GM18511 (cell line): ENCODE measurements around the gene U2AF1L4.

ENCODE experiments used
- ATAC-seq: cut with Tn5 transposase; IDR thresholded peaks from one replicate; pipeline ENCODE4 v1.9.1; 2021; ENCODE audit warnings: mild to moderate bottlenecking, moderate library complexity; ENCODE audit not compliant: unreplicated experiment

Gene U2AF1L4

GRCh38 chr19:35714601-35715354 is 30.4 kb downstream of the U2AF1L4 start:
- no peak for ATAC-seq

- ATAC-seq: no peak
Measured at GRCh38 chr19:35713904-35714495, 31.2 kb downstream of the U2AF1L4 start.

- ATAC-seq: no peak
Measured at GRCh38 chr19:35713506-35713850, 31.7 kb downstream of the U2AF1L4 start.

DNA sequence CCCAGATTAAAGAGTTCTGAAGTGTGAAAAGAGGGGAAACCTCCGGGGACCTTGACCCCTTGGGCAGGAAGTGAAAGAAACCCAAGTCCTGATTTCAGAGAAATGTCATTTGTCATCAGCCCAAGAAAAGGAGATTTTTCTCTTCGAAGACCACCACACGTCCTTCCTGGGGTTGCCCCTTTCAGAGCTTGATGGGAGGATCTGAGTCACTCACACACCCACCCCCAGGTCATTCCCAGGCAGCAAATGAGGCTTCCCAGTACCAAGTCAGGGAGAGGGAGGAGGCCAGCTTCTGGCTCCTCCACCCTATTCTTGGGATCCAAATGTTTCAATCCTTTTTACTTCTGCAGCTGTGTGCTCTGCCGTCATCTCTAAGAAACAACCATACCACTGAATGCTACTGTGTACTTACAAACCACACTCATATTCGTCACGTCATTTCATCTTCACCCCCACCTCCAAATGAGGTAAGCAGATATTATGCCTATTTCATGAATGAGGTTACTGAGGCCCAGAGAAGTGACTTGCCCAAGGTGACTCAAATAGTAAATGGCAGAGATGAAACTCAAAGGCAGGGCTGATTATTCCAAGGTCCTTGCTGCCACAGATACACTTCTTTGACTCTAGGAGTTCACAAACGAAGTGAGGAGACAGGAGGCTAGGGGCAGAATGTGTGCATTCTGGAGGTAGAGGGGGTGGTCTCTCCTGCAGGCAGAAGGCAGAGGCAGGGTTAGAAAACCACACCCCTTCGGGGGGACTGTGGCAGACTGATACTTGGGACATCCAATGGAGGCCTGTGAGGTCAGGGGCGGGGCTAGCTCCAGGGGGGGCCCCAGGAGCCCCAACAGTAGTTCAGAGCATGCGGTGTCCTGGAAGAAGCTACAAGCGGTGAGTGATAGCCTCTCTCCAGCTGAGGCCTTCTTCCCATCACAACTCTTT is 32.4 kb downstream of the U2AF1L4 start:
- no peak for ATAC-seq

GRCh38 chr19:35710784-35711723 is 34.2 kb downstream of the U2AF1L4 start:
- peak; percentile 47 for ATAC-seq

GRCh38 chr19:35708391-35708790 is 36.8 kb downstream of the U2AF1L4 start:
- ATAC-seq: no peak

DNA sequence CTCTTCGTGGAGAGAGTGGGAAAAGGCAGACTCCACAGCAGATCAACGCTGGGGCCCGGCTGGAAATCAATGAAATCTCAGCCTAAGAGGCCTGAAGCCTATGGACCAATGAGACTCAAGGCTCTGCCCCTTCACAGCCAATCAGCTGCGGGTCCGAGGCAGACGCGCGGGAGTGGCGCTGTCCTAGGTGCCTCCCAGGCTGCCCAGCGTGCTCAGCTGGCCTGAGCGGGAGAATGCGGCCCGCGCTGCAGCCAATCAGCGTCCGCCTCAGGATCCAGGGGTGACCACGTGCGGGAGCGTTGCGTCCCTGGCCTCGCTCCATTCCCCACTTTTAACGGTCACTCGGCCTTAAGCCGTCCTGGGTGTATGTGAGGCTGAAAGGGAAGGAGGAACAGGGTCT is 41.0 kb downstream of the U2AF1L4 start, which contains the start of gene ZBTB32:
Gene ZBTB32 (plus strand): TSS at position 341 of the 400 bp plus-strand sequence. CDS start 10,069 bp downstream, outside the sequence.
- ATAC-seq: no peak

DNA sequence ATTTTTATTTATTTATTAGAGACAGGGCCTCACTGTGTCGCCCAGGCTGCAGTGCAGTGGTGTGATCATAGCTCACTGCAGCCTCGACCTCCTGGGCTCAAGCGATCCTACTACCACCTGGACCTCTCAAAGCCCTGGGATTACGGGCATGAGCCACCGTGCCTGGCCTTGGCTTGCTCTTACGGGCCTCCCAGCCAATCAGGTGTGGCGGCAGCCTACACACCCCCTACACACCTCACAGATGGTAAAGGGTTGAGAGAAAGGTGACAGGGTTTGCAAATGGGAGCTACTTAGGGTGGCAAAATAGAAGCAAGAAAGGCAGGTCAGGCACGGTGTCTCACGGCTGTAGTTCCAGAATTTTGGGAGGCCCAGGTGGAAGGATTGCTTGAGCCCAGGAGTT is 41.9 kb downstream of the U2AF1L4 start:
- no peak for ATAC-seq

GRCh38 chr19:35702223-35703012 is 42.8 kb downstream of the U2AF1L4 start:
- peak; percentile 97 for ATAC-seq

- ATAC-seq: no peak
Measured at GRCh38 chr19:35696835-35697234, 48.4 kb downstream of the U2AF1L4 start.

DNA sequence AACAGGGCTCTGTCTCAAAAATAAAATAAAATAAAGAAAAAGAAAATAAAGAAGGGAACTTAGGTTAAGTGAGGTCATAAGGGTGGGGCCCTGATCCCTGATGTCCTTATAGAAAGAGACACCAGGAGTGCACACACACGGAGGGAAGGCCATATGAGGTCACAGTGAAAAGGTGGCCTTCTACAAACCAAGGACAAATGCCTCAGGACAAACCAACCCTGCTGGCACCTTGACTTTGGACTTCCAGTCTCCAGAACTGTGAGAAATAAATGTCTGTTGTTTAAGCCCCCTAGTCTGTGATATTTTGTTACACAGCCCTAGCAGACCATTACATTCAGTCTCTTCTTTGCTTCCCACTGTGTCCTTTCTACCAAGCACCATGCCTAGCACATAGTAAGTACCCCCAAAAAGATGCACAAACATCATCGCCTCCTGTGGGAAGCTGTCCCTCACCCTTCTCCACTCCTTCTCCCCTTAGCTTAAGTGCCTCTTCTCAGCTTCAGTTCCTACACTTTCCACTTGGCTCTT is 49.3 kb downstream of the U2AF1L4 start:
- no peak for ATAC-seq

DNA sequence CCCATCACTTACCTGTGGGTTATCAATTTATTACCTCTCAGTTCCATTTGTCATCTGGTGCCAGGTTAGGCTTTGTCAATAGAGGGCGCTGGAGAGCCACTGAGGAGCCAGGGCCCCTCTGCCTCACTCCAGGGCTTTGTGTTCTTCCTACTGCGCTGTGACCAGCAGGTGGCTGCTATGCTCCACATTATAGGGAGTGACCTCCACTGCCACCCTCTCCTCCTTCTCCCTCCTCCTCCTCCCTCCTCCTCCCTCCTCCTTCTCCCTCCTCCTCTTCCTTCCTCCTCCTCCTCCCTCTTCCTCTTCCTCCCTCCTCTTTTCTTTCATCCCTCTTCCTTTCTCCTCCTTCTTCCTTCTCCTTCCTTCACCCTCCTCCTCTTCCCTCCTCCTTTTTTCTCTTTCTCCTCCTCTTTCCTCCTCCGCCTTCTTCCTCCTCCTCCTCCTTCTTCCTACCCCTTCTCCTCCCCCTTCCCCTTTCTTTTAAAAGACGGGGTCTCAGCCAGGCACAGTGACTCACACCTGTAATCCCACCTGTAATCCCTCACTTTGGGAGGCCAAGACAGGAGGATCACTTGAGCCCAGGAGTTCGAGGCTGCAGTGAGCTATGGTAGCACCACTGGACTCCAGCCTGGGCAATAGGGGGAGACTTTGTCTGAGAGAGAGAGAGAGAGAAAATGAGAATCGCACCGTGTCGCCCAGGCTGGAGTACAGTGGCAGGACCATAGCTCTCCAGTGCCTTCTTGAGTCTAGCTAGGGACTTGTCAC is 51.2 kb downstream of the U2AF1L4 start:
- peak; percentile 72 for ATAC-seq

DNA sequence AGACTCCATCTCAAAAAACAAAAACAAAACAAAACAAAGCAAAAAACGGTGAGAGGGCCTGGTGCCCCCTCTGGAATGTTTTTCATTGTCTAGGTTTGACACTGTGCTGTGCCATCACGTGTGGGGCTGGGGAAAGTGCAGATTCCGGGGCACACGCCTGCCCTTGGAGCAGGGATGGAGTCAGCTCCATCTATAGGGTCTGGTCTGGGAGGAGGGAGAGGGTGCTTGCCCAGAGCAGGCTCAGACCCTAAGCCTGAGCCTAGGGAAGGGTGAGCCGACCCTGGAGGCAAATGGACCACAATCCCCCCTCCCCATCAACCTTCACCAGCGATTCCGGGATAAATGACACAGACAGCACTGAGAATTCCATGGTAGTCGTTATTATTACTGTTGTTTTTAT is 51.8 kb downstream of the U2AF1L4 start:
- no peak for ATAC-seq
